ENCODE data around the gene DYRK2.
"Not testable (repeated sequence)": the region's sequence is repeated elsewhere in the genome, so short reads cannot be mapped to it uniquely, and the experiment has no call there.

DYRK2 gene

DNA sequence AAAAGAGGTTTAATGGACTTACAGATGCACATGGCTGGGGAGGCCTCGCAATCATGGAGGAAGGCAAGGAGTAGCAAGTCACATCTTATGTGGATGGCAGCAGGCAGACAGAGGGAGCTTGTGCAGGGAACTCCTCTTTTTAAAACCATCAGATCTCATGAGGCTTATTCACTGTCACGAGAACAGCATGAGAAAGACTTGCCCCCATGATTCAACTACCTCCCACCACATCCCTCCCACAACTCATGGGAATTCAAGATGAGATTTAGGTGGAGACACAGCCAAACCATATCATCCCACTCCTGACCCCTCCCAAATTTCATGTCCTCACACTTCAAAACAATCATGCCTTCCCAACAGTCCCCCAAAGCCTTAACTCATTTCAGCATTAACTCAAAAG, 24.0 kb downstream of the DYRK2 start:
- not testable (repeated sequence) for DNase-seq

DNA sequence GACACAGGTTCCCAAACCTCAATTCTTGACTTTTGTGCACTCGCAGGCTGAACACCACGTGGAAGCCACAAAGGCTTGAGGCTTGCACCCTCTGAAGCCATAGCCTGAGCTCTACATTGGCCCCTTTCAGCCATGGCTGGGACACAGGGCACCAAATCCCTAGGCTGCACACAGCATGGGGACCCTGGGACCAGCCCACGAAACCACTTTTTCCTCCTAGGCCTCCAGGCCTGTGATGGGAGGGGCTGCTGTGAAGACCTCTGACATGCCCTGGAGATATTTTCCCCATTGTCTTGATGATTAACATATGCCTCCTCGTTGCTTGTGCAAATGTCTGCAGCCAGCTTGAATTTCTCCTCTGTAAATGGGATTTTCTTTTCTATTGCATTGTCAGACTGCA, 25.0 kb downstream of the DYRK2 start:
- DNase-seq, result not testable (repeated sequence)

DNA sequence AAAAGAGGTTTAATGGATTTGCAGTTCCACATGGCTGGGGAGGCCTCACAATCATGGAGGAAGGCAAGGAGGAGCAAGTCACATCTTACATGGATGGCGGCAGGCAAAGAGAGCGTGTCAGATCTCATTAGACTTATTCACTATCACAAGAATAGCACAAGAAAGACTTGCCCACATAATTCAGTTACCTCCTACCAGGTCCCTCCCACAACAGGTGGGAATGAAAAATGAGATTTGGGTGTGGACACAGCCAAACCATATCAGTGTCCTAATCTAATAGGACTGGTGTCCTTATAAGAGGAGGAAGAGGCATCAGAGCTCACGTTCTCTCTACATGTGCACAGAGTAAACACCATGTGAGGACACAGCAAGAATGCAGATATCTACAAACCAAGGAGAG, 25.9 kb downstream of the DYRK2 start:
- no peak for DNase-seq

DNA sequence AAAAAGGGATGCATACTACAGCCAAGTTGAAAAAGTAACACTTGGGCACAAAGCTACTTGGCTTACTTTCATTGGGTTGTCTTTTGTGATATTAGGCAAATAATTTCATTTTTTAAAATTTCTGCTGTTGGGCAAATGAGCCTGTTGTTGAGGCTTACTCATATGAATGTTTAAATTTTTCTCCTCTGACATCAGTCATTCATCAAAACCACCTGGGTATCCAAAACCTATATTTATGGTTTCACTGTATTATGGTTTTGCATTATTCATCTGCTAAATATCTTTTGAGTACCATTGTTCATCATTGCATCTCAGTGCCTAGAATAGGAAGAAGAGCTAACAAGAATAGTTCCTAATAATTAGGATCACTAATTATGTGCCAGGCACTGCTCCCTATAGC, 28.1 kb downstream of the DYRK2 start:
- no peak for DNase-seq

DNA sequence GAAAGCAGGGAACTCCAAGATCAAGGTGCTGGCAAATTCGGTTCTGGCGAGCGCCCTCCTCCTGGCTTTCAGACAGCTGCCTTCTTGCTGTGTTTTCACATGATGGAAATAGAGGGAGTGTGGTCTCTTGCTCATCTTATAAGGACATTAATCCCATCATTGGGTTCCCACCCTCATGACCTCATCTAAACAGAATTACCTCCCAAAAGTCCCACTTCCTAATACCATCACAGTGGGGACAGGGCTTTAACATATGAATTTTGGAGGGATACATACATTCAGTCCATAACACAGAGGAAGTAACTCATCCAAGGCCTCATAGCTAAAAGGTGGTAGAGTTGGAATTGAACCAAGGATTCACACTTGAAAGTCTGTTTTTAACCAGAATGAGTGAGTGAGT, 28.6 kb downstream of the DYRK2 start:
- DNase-seq, result no peak

DNA sequence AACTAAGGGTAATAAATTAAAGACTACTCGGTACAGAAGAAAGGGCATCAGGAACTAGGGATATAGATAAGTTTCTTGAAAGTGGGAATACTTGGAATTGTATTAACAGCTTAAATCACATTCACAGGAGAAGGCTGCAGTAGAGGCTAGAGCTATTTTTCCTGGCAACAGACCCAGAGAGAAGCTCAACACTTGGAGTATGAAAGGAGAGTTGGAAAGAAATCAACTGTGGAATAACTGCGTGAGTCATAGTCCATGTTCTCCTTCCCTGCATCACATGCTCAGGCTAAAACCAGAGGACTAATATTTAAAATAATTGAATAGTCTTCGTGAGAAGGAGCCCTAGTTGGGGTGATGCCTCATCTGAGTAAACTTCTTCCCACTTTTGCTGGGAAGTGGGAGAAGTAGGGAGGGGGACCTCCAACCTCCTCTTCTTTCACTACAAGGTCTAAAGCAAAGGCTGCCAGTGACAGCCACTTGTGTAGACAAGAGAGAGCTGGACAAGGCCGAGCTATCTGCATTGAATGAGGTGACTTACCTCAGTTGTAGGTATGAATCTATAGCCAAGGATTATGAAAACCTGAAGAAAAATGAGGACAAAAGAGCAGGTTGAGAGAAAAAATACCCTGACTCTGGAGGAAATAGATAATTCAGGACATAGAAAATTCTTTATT, 32.7 kb downstream of the DYRK2 start:
- no peak for DNase-seq

DNA sequence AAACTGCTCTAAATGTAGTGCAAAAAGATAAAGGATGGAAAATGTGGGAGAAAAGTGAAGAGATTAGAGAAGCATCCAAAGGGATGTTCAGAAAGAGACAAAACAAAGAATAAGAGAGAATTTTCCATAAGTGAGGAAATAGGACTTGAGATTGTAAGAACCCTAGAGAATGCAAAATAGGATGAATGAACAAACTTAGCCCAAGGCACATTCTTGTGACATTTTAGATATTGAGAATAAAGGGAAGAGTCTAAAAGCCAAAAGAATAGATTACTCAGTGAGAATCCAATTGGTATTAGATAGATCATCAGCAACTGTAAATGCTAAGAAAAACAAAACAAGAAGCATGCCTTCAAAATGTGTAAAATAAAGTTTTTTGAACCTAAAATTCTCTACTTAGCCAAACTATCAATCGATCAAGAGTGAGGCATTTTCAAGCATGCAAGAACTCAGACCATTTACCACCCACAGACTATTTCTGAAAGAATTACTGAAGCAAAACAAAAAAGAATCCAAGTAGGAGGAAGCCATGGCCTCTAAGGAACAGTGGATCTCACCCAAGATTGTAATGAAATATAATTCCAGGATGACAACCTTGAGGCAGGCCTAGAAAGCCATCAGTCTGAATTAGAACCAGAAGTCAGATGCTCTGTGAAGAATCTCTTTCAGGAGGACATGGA, 33.5 kb downstream of the DYRK2 start:
- no peak for DNase-seq

DNA sequence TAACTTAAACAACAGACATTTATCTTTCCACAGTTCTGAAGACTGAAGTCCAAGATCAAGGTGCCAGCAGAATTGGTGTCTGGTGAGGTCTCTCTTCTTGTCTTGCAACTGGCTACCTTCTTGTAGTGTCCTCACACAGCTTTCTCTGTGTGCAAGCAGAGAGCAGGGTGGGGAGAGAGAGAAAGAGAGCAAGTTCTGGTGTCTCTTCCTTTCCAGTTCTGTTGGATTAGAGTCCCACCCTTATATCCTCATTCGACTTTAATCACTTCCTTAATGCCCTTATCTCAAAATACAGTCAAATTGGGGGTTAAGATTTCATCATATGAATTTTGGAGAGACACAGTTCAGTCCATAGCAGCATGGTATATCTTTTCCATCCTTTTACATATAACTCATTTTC, 40.8 kb downstream of the DYRK2 start:
- no peak for DNase-seq

DNA sequence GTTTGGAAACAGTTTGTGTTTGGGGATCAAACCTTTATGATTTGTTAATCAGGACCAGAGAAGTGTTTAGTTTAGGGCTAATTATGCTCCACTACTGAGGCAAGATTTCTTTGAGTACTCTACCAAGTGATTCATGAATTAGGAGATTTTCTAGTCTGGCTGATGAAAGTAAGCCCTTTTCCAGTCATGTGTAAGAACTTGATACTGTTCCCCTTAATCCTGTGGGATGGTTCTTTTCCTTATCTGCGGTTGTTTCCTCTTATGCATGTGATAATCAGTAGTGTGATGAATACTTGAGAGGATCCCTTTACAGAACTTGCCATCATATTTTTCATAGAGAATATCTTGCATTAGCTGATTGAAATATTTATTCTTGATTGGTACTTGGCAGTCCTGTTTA, 42.1 kb downstream of the DYRK2 start:
- DNase-seq, result no peak

DNA sequence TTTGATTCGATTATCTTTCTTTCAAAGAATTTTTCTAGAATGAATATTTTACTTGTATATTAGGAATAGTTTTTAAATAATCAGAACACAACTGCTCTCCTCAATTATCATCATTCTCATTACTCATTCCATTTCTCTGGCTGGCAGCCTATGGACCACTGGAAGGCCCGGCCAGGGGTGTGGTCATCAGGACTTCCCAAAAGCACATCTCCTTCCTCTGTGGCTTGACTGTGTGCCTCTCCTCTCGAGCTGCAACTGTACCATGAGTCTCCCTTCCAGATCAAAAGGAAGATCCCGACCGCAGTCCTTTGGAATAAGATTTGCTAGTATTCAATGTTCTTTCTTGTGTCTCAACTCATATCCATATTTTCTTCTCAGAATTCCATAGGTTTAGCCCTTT, 42.7 kb downstream of the DYRK2 start:
- DNase-seq, result no peak

DNA sequence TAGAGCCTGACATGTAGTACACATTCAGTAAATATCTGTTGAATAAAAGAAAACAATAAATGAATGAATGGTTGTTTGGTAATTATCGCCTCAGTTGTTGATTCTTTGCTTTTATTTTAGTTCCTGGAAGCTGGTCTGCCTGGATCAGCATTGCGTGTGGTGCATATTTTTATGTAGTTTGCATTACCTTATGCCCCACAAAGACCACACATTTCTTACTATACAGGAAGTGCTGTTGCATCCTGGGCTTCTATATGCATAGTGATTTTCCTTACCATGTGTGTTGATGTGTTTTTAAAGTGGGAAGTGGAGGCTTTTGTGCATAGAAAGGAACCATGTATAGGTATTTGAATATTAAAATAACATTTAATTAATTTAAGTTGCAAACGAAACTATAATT, 43.6 kb downstream of the DYRK2 start:
- no peak for DNase-seq

DNA sequence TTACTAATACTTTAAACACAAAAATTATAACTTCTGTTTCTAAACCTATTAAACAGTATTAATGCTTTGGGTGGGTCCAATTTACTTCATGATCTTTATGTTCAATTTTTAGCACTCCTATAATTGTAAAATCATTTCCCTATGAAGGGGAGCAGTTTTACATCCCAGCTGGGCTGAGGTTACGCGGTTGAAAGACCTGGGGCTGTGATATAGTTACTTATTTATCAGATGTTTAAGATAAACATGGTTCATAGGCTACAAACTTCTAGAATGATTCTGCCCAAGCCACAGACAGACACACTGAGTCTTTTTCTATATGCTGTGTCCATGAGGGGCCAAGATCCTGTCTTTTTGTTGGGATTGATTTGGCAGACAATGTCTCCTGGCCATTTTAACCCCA, 44.4 kb downstream of the DYRK2 start:
- no peak for DNase-seq

DNA sequence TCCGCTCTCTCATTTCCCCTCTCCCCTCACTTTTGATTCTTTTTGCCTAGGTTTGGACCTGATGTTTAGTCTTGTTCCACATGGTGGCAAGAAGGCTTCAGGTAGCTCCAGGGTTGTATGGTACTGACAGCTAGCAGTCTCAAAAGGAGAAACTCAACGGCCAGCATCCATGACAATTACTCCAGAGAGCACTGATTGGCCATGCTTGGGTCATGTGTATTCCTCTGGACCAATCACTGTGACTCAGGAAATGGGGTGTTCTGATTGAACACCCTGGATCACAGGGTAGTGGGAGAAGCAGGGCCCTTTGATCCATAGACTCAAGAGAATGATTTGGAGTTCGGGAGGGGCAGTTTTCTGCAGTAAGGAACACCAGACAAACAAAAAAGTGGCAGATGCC, 45.3 kb downstream of the DYRK2 start:
- DNase-seq, result no peak

DNA sequence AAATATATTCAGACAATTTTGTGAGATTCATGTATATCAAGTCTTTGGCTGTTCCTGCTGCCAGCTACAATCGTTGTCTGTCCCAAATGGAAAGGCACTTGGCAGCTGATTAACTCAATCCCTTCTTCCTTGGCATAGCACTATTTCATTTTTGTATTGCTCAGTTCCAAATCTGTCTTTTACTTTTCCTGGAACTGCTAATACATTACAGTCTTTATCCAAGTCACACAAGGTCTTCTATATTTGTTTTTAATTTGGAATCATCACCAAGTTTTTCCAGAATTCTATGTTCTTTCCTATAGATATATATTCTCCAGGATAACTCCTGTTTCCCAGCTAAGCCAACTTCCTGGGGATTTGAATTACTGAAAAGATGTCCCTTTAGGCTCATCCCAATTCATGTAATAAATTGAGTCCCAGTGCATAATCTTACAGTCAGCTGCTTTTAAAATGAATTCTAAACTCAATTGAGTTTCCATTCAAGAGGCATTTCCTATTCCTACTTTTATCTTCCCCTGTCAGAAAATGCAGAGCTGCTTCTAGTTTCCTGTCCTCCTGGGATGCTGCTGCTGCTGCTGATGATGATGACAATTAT, 45.9 kb downstream of the DYRK2 start:
- DNase-seq, result no peak

DNA sequence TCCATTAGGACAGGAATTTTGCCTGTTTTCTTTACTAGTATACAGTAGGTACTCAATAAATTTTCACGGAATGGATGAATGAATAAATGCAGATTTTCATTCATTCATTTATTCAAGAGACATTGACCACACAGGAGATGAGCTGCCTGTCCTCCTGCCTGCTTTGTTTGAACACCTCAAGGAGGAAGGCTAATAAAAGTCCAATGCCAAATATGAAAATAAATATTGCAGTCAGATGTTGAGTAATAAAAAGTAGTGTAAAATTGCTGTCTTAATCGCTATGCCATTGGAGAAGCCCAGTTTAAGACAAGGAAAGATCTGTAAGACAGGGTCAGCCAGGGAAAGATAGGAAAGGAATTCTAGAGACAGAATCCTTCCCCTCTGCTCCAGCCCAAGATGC, 47.4 kb downstream of the DYRK2 start:
- no peak for DNase-seq

DNA sequence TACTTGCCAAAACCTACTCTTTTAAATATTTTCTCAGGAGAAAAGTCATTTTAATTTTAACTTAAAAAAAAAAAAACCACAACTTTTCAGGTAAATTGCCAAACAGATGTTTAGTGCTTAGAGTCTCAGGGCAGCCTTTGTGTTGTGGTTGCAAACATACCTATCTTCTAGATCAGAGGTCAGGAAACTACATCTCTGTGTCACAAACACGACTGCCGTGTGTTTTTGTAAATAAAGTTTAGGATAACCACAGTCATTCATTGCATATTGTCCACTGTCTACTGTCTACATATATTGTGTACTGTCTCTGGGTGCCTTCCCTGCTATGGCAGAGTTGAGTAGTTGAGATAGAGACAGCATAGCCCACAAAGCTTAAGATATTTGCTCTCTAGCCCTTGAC, 48.9 kb downstream of the DYRK2 start:
- DNase-seq, result no peak

DNA sequence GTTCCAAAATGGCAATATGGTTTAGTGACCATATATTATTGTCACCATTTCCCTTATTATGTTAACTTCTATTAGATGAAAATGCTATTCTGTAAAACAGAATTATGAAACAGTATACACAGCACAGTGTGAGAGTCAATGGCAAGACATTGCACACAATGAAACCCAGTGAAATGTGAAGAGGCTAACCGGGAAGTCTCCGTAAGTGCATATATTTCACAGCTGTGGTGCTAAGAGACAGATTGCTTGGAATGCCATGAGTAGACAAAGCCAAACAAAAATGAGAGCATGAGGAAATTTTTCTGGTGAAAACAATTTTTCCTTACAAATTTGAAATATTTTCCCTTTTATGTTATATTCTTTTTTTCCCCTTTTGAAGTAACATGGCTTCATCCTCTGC, 49.4 kb downstream of the DYRK2 start:
- DNase-seq, result no peak

DNA sequence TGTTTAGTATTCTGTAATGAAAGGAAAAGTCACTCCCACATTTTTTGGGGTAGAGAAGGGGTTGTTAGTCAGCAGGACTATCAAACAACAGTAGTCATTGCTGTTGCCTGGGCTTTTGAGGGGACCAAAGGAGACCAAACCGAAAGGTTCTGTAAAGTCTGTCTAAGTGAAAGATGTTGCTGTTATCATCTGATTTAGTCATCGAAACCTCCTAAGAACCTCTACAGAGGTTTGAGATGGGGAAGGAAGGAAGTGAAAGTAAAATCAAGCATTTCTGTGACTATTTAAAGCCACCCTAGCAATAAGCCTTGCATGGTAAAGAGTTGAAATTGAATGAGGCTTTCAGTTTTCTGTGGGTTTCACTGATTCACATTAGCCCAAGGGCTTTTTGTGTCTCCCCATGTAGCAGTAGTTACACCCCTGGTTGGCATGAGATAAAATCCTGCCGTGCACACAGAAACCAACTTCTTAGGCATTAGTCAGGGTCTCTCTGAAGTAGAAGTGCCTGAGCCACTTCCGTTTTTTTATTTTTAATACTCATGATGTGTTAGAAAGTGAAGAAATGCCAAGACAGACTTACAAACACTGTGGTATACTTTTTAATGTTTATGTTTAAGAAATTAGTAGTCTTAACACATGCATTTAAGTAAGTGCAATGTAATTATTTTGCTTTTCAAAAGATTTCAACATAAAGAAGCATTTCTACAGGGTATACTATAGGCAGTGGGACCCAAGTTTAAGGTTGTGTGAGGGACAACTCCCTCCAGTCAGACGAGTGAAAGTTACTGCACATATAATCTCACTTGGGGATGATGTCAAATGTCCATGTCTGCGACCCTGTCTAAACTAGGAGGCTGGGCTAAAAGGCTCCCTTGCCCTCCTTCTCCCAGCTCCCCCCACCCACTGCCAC, 50.4 kb downstream of the DYRK2 start:
- DNase-seq, result peak in 2 of 4 experiments; percentile 1 to 5

DNA sequence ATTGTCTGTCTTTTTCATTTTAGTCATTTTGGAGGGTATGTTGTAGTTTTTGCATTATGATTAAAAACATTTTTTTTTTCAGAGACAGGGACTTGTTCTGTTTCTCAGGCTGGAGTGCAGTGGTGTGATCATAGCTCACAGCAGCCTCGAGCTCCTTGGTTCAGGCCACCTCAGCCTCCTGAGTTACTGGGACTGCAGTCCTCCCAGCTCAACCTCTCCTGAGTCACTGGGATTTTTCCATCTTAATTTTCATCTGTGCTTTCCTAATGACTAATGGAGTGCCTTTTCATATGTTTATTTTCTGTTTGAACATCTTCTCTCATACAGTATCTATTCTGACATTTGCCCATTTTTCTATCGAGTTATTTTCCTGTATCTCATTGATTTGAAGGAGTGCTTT, 52.6 kb downstream of the DYRK2 start:
- no peak for DNase-seq

DNA sequence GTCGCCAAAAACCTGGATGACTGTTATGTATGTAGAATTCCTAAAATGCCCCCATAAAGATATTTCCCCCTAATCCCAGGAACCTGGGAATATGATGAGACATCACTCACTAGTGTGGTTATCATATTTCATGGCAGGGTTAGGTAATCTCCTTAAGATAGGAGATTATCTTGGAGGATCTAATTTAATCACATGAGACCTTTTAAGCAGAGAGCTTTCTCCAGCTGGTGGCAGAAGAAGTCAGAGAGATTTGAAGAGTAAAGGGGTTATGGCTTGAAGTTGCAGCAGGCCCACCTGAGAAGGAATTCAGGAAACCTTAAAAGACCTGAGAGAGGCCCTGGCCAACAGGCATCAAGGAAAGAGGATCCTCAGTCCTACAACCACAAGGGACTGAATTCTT, 53.6 kb downstream of the DYRK2 start:
- DNase-seq, result no peak

DNA sequence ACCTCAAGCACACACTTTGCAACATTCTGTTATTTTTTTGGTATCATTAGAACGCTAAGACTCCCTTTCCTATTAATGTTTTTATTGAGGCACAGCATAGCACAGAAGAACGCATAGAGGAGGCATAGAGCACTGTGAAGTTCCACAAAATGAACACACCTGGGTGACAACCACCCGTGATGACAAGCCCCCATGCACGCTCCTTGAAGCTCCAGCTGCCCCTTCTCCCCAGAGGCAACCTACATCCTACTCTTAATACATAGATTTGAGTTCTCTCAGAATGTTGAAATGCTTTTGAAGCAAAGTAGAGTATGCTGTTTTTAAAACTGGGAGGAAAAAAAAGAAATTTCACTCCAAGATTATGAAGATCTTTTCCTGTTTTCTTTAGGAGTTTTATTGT, 55.5 kb downstream of the DYRK2 start:
- no peak for DNase-seq

DNA sequence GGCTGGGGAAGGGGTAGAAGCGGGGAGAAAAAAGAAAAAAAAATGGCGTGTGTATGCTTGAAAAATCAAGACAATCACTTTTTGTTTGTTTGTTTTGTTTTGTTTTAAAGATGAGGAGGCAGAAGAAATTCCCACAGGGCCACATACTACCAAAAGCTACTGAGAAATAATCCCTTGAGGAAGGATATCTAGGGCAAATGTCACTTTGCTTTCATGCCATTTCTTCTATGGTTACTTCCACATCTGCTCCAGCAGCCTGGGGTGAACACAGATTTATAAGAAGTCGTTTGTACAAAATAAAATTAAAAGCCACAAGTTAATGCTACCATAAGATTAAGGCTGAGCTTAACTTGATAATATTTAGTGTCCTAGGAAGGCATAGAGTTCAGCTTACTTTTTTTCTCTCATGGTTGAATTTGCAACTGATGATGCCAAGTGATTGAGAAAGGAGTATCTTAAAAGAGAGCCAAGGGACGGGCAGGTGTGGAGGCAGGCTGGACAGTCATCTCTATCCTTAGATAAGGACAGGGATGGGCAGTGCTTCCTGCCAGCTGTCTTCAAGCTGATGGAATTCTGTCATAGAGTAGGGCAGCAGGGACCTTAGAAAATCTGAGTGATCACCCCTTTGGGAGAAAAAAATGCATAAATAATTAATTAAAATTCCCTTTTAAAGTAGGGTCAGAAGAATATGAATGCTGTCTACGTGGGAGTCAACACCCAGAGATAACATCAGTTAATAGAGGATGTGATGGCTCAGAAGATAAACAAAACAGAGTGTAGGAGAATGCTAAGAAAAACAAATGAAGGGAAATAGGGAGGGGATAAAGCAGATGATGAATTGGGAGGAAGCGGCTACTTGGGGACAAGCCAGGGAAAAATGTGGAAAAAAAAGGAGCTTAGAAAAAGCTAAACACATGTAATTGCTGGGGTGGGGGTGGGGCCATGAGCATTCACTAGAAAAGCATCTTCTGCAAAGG, 57.1 kb downstream of the DYRK2 start:
- DNase-seq, result no peak

Measured in activated naive CD4-positive, alpha-beta T cell (primary cell).